H7 (cell line): ENCODE measurements around the gene CWC27. TPM values are rescaled to one million over a fixed set of nuclear protein-coding genes. Genes with fewer than 3 reads are reported as not detected.

Experiments used
- DNase-seq: peaks from one replicate; pipeline ENCODE4 v3.0.0; 2012
- H3K27me3 ChIP-seq: 2 replicates; pipeline ENCODE4 v1.6.0; 2011; ENCODE audit warnings: mild to moderate bottlenecking, low read length; ENCODE audit not compliant: control insufficient read depth, insufficient read depth
- H3K36me3 ChIP-seq: replicated peaks from 2 replicates; pipeline ENCODE4 v1.5.1; 2011; ENCODE audit warnings: low read length; ENCODE audit not compliant: control insufficient read depth, insufficient read depth
- H3K4me3 ChIP-seq: 2 replicates; pipeline ENCODE4 v1.5.1; 2011; ENCODE audit warnings: low read depth, mild to moderate bottlenecking, control low read depth, low read length, moderate library complexity; ENCODE audit not compliant: insufficient read depth
- total RNA-seq: library from RNA; depleted of rRNA; stranded (reverse); fragments of >200 nt; shearing (Covaris generic); gene quantifications from 2 replicates; pipeline ENCODE4 v1.2.3, GENCODE V29; 2014

The CWC27 gene
- total RNA-seq, 1 experiment from 2014 or later = 19.0 TPM

DNA sequence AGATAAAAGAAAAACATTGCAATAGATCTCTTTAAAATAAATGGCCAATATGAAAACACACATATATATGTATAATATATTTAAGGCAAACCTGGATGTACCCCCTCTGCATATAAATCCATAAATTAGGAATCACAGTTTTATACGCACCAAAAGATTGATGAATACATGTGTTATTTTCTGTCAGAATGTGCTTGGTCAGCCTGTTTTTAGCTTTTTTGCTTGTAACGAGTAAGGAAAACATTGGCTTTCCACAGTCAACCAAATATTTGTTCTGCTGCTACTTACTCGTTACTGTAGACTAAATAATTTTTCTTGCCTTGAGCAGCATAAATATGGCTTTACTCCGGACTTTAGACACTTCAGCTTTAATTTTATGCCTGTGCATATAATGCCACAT lies 173.7 kb downstream of the CWC27 start:
- H3K36me3 ChIP-seq = no peaks in the 10 kb centered on the region
- no peak for DNase-seq
- H3K4me3 ChIP-seq = no peak overlapping the region
- H3K27me3 ChIP-seq = no peaks in the 10 kb centered on the region

DNA sequence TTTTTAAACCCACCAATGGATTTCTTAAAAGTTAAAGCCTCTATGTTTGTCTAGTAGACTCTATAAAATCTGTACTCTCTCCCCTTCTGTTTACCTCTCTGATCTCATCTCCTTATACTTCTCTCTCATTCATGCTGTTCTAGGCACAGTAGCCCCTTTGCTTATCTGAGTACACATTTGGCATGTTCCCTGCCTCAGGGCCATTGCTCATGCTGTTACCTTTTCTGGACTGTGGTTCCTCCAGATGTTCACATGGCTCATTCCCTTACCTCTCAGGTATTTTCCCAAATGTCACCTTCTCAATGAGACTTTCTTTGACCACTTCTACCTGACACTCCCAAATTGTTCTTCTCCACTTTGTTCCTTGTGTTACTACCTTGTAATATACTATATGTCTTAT lies 176.1 kb downstream of the CWC27 start:
- DNase-seq = no peak
- no peaks in the 10 kb centered on the region for H3K27me3 ChIP-seq
- no peak overlapping the region for H3K4me3 ChIP-seq
- no peaks in the 10 kb centered on the region for H3K36me3 ChIP-seq

DNA sequence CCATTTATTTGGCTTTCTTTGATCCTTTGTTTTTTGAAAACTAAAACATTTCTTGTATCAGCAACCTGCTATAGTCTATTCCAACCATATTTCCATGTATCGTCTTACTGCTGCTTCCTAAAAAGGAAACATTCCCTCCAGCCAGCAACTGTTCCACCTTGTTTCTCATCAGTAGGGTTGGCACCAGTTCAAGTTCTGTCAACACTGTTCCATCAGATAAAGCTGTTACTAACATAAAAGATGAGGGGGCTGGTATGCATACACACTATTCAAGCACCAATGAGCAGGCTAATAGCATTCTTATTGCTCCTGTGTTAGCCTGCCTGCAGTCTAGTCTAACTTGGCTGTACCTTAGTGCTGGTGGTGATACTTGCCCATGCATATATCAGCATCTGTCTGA lies 178.3 kb downstream of the CWC27 start:
- Histone ChIP-seq H3K36me3 (no peaks in the 10 kb centered on the region), H3K27me3 (no peaks in the 10 kb centered on the region), H3K4me3 (no peak overlapping the region)
- DNase-seq = no peak

DNA sequence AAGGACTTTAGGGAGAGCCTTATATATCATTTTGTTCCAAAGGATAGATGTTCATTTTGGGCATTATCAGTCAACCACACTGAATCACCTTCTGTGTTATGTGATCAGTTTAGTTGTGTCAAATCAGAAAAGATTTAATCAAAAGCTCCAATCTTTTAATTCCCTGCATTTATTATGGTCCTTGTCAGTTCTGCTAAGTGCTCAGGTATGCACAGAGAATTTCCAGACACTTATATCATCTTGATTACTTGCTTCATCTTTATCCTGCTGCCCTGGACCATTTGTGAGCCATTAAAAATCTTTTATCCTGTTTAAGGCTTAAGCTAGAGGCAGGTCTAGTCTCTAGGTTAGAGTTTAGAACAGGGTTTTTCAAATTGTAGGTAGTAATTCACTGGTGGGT lies 179.1 kb downstream of the CWC27 start:
- Histone ChIP-seq H3K4me3 (no peak overlapping the region), H3K27me3 (no peaks in the 10 kb centered on the region), H3K36me3 (no peaks in the 10 kb centered on the region)
- no peak for DNase-seq

DNA sequence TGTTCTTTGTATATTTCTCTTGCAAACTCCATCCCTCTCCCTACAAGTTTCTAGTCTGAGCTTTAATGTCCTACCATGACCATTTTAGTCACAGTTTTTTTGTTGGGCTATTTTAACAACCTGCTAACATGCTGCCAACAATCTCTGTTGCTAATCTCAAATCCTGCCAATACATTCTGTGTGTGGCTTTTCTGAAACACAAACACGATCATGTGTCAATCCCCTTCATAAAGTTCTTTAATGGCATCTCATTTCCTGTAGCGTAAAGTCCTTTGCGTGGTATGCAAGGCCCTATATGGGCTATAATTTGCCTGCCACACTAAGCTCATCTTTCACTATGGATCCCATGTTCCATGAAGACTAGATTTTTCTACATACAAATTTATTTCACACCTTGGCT lies 180.6 kb downstream of the CWC27 start:
- H3K4me3 ChIP-seq = no peak overlapping the region
- no peaks in the 10 kb centered on the region for H3K36me3 ChIP-seq
- H3K27me3 ChIP-seq = no peaks in the 10 kb centered on the region
- DNase-seq = no peak

DNA sequence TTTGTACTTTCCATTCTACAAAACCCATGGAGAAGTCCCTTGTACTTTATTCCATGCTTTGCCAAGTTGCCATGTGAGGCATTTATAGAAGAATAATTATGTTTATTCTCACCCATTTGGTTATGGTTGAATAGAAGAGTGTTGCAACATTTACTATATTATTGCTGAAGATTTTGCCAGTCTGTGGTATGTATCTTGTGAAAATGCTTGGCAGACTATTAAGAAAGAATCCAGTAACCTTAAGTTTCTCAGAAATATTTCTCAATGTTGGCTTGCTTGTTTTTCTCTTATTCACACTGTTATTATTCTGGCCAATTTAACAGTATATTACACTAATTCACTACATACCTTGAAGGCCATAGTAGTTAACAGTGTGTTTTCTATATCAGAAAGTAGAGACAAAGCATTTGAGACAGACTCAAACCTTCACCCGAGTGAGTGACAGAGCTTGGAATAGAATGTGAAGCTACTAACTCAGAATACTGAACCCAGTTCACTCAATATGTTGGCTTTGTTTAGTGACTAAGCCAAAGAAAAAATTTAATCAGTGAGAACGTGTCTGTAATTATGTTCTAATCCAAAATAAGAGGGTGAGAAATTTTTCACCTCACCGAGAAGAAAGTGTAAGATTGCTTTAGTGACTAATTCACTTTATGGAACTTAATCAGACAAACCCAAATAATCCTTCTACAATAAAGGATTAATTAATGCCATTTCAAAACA lies 184.4 kb downstream of the CWC27 start:
- H3K36me3 ChIP-seq = no peaks in the 10 kb centered on the region
- H3K27me3 ChIP-seq = no peaks in the 10 kb centered on the region
- DNase-seq = no peak
- H3K4me3 ChIP-seq = no peak overlapping the region

DNA sequence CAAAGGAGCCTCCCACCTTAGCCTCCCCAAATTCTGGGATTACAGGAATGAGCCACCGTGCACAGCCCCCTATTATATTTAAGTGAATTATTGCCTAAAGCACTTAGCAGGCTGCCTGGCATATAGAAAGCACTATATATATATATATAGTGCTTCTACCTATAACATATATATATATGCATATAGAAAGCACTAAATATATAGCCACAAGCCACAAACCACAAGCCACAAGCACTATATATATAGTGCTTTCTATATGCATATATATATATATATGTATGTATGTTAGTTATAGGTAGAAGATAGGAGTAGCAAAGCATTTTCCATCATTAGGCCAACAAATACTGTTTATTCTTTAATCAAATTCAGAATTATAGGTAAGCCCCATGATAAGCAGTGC lies 185.8 kb downstream of the CWC27 start:
- no peak overlapping the region for H3K4me3 ChIP-seq
- no peaks in the 10 kb centered on the region for H3K36me3 ChIP-seq
- no peak for DNase-seq
- H3K27me3 ChIP-seq = no peaks in the 10 kb centered on the region

DNA sequence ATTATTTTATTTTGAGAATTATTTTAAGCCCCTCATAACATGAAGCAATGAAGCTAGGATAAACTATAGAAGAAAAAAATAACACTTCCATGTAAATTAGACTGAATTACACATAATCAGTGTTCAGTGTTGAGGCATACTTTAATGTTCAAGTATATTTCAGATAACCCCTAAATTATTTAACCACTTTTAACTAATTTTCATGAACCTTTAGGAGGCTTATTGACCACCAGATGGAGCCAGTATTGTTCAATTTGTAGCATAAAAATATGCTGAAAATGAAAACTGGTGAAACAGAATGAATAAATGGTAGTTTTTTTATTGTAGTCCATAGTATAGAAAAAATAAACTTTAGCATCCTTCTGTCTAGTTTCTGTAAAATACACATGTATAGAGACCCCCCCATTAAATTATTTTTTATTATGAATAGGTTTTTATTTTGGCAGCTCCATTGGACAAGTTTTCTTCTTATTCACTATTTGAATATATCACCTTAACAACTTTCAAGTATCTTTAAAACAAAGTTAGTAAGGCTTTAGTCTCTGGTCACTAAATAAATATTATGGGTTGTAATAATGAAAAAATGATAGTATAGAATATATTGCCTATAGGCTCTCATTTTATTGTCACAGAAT lies 190.1 kb downstream of the CWC27 start:
- DNase-seq = no peak
- Histone ChIP-seq H3K4me3 (no peak overlapping the region), H3K36me3 (no peaks in the 10 kb centered on the region), H3K27me3 (no peaks in the 10 kb centered on the region)

DNA sequence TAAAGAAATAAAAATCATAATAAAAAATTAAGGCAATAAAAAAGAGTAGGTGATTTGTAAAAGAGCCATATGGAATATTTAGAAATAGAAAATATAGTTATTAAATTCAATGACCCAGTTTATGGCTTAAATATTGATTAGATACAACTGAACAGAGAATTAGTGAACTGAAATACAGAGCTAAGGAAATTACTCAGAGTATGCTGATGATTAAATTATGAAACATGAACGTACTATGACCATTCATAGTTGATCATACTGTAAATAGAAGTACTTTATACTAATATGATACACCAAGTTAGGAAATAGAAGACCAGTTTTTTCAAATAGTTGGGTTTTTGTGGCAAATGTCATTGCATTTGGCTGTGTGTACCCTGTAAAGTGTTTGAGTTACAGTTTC lies 194.5 kb downstream of the CWC27 start:
- no peak overlapping the region for H3K4me3 ChIP-seq
- no peaks in the 10 kb centered on the region for H3K36me3 ChIP-seq
- H3K27me3 ChIP-seq = no peaks in the 10 kb centered on the region
- DNase-seq = no peak

DNA sequence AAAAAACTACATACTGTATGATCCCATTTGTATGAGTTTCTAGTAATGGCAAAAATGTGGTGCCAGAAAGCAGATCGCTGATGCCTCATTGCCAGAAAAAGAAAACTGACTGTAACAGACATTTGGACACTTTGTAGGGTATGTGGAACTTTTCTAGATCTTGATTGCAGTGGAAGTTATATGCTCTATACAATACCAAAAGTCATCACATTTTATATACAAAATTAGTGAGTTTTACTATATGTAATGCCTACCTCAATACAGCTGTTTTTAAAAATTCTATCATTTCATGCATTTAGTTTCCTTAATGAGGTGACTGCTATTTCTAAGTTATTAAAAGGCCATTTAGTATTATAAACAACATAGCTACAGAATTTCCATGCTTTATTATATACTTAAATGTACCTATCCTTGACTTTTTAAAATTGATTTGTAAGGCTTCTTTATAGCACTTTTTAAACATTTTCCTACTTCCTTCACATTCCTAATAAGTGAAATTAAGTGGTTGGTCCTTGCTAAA lies 199.9 kb downstream of the CWC27 start:
- DNase-seq = no peak
- H3K36me3 ChIP-seq = no peaks in the 10 kb centered on the region
- no peaks in the 10 kb centered on the region for H3K27me3 ChIP-seq
- no peak overlapping the region for H3K4me3 ChIP-seq

DNA sequence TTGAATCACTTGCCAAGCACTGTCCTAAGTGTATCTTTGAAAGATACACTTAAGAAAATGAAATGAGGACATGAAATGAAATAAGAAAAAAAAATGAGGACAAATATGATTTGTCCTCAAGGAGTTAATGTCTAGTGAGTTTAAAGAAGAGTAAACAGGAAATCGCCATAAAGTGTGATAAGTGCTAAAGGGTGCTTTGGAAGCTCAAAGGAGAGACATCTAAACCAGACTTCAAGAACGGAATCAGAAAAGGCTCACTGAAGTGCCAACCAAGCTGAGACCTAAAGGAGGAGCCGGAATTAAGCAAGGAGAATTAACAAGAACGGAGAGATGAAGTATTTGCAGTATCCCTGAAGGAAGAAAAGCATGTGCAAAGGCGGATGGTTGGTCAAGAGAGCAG lies 200.8 kb downstream of the CWC27 start:
- H3K36me3 ChIP-seq = no peaks in the 10 kb centered on the region
- no peaks in the 10 kb centered on the region for H3K27me3 ChIP-seq
- no peak for DNase-seq
- H3K4me3 ChIP-seq = no peak overlapping the region

DNA sequence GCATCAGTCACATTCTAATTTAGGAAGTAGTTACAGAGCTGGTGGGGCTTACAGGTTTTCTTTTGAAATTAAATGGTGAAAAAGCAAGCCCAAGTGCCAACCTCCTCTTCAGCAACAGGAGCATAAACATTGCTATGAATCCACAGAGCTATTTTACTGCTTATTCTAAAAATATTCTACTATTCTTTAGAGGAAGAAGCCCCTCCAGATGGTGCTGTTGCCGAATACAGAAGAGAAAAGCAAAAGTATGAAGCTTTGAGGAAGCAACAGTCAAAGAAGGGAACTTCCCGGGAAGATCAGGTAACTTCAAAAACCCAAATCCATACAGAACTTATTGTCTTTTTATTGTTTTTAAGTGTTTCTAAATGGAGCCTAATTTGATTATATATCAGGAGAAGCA lies 202.8 kb downstream of the CWC27 start:
- no peak for DNase-seq
- no peaks in the 10 kb centered on the region for H3K27me3 ChIP-seq
- no peak overlapping the region for H3K4me3 ChIP-seq
- no peaks in the 10 kb centered on the region for H3K36me3 ChIP-seq

DNA sequence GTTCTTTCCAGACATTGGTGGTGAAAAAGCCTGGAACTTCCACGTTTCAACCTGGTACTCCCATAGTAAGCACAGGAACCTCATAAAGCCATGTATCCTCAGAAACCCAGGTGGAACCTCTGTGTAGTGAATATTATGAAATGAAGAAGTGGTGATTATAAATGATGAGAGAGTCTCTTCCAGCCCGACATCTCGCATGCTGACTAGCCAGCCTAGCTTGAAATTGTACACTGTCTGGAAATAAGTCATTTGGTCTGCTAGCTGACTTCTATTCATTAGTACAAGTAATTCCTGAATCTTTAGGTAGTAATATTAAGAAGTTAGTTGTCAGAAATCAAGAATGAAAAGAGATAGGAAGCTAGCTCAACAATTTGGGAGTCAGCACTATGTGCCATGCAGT lies 203.3 kb downstream of the CWC27 start:
- no peak for DNase-seq
- Histone ChIP-seq H3K4me3 (no peak overlapping the region), H3K36me3 (no peaks in the 10 kb centered on the region), H3K27me3 (no peaks in the 10 kb centered on the region)

DNA sequence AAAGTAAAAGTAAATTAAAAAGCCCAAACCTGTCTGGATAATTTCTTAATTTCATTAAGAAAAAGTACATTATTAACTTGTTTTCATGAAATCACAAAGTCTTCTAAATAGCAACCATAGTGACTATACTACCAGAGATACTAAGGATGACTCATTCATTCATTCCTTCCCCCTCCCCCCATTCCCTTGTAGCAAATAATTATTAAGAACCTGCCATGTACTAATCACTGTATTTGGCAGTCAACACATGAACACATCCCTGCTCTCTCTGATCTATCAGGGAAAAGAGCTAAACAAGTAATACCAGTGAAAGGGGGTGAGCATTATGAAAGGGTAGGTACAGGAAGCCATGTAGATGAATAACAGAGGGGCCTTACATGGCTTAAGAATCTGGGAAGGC lies 203.9 kb downstream of the CWC27 start:
- Histone ChIP-seq H3K4me3 (no peak overlapping the region), H3K27me3 (no peaks in the 10 kb centered on the region), H3K36me3 (no peaks in the 10 kb centered on the region)
- no peak for DNase-seq

DNA sequence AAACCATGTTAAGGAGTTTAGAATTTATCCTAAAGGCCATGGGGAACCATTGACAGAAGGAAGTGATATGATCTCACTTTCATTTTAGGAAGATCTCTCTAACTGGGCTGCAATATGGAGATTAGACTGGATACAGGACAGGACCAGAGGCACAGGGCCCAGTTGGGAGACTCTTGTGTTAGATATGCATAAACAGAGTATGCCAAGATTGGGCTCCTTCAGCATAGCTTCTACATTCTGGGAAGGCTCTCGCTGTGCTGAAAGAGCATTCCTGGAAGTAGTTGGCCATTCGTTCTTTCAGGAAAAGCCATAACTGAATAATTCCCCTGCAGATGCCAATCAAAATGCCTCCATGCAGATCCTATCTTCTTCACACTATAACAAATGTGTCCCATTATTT lies 204.5 kb downstream of the CWC27 start:
- H3K36me3 ChIP-seq = no peaks in the 10 kb centered on the region

More for the DNA sequence above, 204.5 kb downstream of the CWC27 start:
- DNase-seq = no peak
- H3K4me3 ChIP-seq = no peak overlapping the region
- H3K27me3 ChIP-seq = no peaks in the 10 kb centered on the region
